GM12878 (cell line): ENCODE data around the gene MAMLD1. TPM values are rescaled to one million over a fixed set of nuclear protein-coding genes. Genes with fewer than 3 reads are reported as not detected.
A peak's percentile ranks its signal among the peaks of the same experiment; 100 is the strongest.

ENCODE experiments used
- ATAC-seq: fragments of 200-7000 bp; cut with Tn5 transposase; 3 replicates; pipeline ENCODE4 v1.9.1; 2020; ENCODE audit warnings: mild to moderate bottlenecking, moderate library complexity
- BruUV-seq: library from RNA; stranded (reverse); fragments of 400-500 nt; replicated peaks from 2 replicates; lab custom pipeline; 2021; lab: Mats Ljungman, UMichigan
- CTCF ChIA-PET: fragments of 300-600 bp; sonication (Branson Sonifier 250); formaldehyde crosslinking; extraction: SDS; loops from one replicate; lab custom pipeline; 2021; ENCODE audit warnings: inconsistent platforms; lab: Yijun Ruan, JAX
- POLR2A ChIA-PET: fragments of 350-600 bp; formaldehyde crosslinking; extraction: SDS; loops from one replicate; lab custom pipeline; 2021; ENCODE audit warnings: inconsistent platforms; lab: Charles Lee
- RAD21 ChIA-PET: fragments of 300-600 bp; sonication (Branson Sonifier 250); formaldehyde crosslinking; loops from one replicate; lab custom pipeline; 2023; ENCODE audit warnings: antibody characterized with exemption; ENCODE audit not compliant: unreplicated experiment; lab: Charles Lee
- SMC1A ChIA-PET: fragments of 300-600 bp; sonication (Branson Sonifier 250); formaldehyde crosslinking; loops from one replicate; lab custom pipeline; 2023; ENCODE audit not compliant: unreplicated experiment, uncharacterized antibody; lab: Charles Lee
- DNase-seq: peaks from one replicate; pipeline ENCODE4 v3.0.0-alpha.2; 2011; ENCODE audit warnings: low read depth, low spot score
- FAIRE-seq: peaks from 3 replicates; lab custom pipeline; 2011; peaks lifted over from hg19 to GRCh38; lab: Jason Lieb, UNC
- H2AFZ ChIP-seq: 2 replicates; pipeline ENCODE4 v1.6.0; 2011; ENCODE audit warnings: low read depth, low read length, control low read depth; ENCODE audit not compliant: control insufficient read depth
- H3K27ac ChIP-seq: 2 replicates; pipeline ENCODE4 v1.5.1; 2011; ENCODE audit warnings: control low read depth; ENCODE audit not compliant: control insufficient read depth, insufficient read depth
- H3K27me3 ChIP-seq, 2 experiments: replicated peaks in 1 of 2; 2 replicates each; pipeline versions ENCODE4 v1.6.0 to v1.6.1; 2011; ENCODE audit warnings: low read length in 1 of 2; ENCODE audit not compliant: control insufficient read depth in 2 of 2, insufficient read depth in 2 of 2
- H3K36me3 ChIP-seq, 2 experiments: 2 replicates each; pipeline ENCODE4 v1.5.1; 2011; ENCODE audit warnings: low read length in 1 of 2; ENCODE audit not compliant: control insufficient read depth in 2 of 2, insufficient read depth in 2 of 2
- H3K4me1 ChIP-seq: 2 replicates; pipeline ENCODE4 v1.6.1; 2011; ENCODE audit warnings: mild to moderate bottlenecking, low read length, moderate library complexity, mixed read lengths; ENCODE audit not compliant: control insufficient read depth, insufficient read depth
- H3K4me2 ChIP-seq: 2 replicates; pipeline ENCODE4 v1.6.0; 2011; ENCODE audit warnings: control low read depth; ENCODE audit not compliant: control insufficient read depth, insufficient read depth
- H3K4me3 ChIP-seq: fragments of 200-600 bp; sonication (generic); 2 replicates; pipeline ENCODE4 v1.5.1; 2016
- H3K79me2 ChIP-seq: 2 replicates; pipeline ENCODE4 v1.6.0; 2011; ENCODE audit warnings: low read length; ENCODE audit not compliant: control insufficient read depth, insufficient read depth
- H3K9ac ChIP-seq: 2 replicates; pipeline ENCODE4 v1.8.0; 2011; ENCODE audit warnings: low read length, control low read depth, mixed read lengths; ENCODE audit not compliant: control insufficient read depth, insufficient read depth
- H3K9me3 ChIP-seq: replicated peaks from 3 replicates; pipeline ENCODE4 v1.5.1; 2011; ENCODE audit warnings: mild to moderate bottlenecking, low read length; ENCODE audit not compliant: control insufficient read depth, insufficient read depth
- H4K20me1 ChIP-seq: 2 replicates; pipeline ENCODE4 v1.6.0; 2011; ENCODE audit not compliant: control insufficient read depth, insufficient read depth
- CBFB ChIP-seq: IDR thresholded peaks from 2 replicates; pipeline ENCODE4 v1.6.1; 2016; ENCODE audit warnings: antibody characterized with exemption, low read depth
- MTA3 ChIP-seq: IDR thresholded peaks from 2 replicates; pipeline ENCODE4 v1.6.1; 2012; ENCODE audit warnings: low read length, inconsistent platforms, borderline replicate concordance
- RAD21 ChIP-seq: IDR thresholded peaks from 2 replicates; pipeline ENCODE4 v1.6.1; 2011; ENCODE audit warnings: mild to moderate bottlenecking, low read depth, low read length, moderate library complexity; ENCODE audit not compliant: insufficient read depth
- RCOR1 ChIP-seq: conservative IDR thresholded peaks from 2 replicates; pipeline ENCODE4 v1.6.1; 2012; ENCODE audit warnings: low read depth, low read length, improper control_type of control experiment
- WGBS: methylation state at CpG from one replicate; pipeline ENCODE4 v1.1.6; 2016; ENCODE audit warnings: low lambda C conversion rate; ENCODE audit not compliant: insufficient replicate concordance, insufficient coverage; ENCODE audit errors: missing lambda C conversion rate; 5-methylcytosine and 5-hydroxymethylcytosine counted together
- in situ Hi-C: fragments of 300-500 bp; cut with MboI; formaldehyde crosslinking; loops from 9 replicates; pipeline ENCODE4 v1.14.3; 2018; ENCODE audit warnings: mixed read lengths
- intact Hi-C: fragments of 100-400 bp; cut with micrococcal nuclease; formaldehyde crosslinking; loops from one replicate; pipeline ENCODE4 v1.14.2; 2022; ENCODE audit not compliant: unreplicated experiment
- polyA plus RNA-seq, 11 experiments: library from polyadenylated mRNA; depleted of rRNA in 4 of 11; unstranded in 6 of 11; stranded (reverse) in 5 of 11; fragments of >200 nt; fragmentation: Nextera tagmentation in 4 of 11; fragmentation: Illumina TruSeq in 1 of 11; extraction: Ambion mirVana in 4 of 11; extraction: Trizol in 1 of 11; gene quantifications; 1 replicate in 1 of 11; 2 replicates in 10 of 11; pipeline versions ENCODE4 v1.2.1 to v1.2.3, GENCODE V29; 2011 to 2016; ENCODE audit warnings: inconsistent platforms in 2 of 11, missing spikeins in 2 of 11, low read depth in 1 of 11
- total RNA-seq, 4 experiments: library from RNA; depleted of rRNA in 3 of 4; stranded (reverse); fragments of >200 nt in 3 of 4; fragmentation: Illumina TruSeq in 1 of 4; extraction: Trizol in 1 of 4; gene quantifications; 2 replicates each; pipeline versions ENCODE4 v1.2.1 to v1.2.3, GENCODE V29; 2013 to 2021
- TF ChIP-seq, protein P1 (sequence below), 3 experiments: IDR thresholded peaks in 2 of 3; conservative IDR thresholded peaks in 1 of 3; 2 replicates each; pipeline ENCODE4 v1.5.1; 2011; ENCODE audit warnings: low read depth in 3 of 3, low read length in 3 of 3, mild to moderate bottlenecking in 3 of 3, control low read depth in 2 of 3, moderate library complexity in 2 of 3, inconsistent platforms in 1 of 3, mixed read lengths in 1 of 3; ENCODE audit not compliant: control insufficient read depth in 2 of 3, insufficient read depth in 1 of 3; ENCODE audit errors: extremely low read depth in 1 of 3

MAMLD1 gene
- total and polyA plus RNA-seq, 10 of the 15 experiments (the other 5 are each of a cell fraction or from before 2014, with no cell fraction given), result 0.03 to 0.05 TPM; not detected in 8

DNA sequence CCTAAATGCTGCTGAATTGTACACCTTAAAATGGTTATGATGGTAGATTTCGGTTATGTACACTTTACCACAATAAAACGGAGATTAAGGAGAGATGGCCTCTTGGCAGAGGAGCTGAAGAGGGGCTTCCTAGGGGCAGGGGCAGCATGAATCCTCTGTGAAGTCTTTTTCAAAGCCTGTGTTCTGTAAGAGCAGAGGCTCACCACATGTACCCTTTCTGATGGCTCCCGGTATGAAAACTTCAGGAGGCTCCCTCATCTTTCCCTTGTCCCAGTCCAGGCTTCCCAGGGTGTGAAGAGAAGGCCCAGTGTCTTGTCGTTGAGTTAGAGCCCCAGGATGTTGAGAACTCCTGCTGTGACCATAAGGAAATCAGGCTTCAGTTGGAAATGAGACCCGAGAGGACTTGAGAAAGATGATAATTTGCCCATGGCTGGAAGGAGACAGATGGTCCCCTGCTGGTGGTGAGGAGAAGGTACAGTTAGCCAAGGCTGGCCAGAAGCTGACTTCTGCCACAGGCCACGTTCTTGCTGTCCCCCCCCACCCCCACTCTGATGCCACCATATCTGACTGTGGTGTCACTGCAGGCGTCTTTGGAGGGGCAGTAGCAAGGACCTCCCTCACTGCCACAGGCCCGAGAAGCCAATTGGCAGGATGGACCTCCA is 173.5 kb downstream of the MAMLD1 start:
- no peak for FAIRE-seq

More for the DNA sequence above, 173.5 kb downstream of the MAMLD1 start:
- intact Hi-C loops (no loop called here), in situ Hi-C loops (no loop called here)
- Histone ChIP-seq H4K20me1 (no peaks in the 10 kb centered on the region), H3K9me3 (peaks cover 4% of the 10 kb centered on the region; the same call in 1 of the 3 replicates), H3K4me2 (no peak overlapping the region), H3K4me1 (no peaks in the 10 kb centered on the region), H3K36me3 (no peaks in the 10 kb centered on the region), H3K4me3 (no peak overlapping the region), H3K27me3 (no peaks in the 10 kb centered on the region), H3K9ac (no peak overlapping the region), H3K79me2 (no peaks in the 10 kb centered on the region), H2AFZ (no peak overlapping the region), H3K27ac (no peak overlapping the region)
- CTCF ChIA-PET, result no interaction called here
- TF ChIP-seq RCOR1 (no peak), CBFB (no peak), MTA3 (no peak), RAD21 (peak; percentile 24; the same call in 1 of the 2 replicates)
- TF ChIP-seq, protein P1, sequence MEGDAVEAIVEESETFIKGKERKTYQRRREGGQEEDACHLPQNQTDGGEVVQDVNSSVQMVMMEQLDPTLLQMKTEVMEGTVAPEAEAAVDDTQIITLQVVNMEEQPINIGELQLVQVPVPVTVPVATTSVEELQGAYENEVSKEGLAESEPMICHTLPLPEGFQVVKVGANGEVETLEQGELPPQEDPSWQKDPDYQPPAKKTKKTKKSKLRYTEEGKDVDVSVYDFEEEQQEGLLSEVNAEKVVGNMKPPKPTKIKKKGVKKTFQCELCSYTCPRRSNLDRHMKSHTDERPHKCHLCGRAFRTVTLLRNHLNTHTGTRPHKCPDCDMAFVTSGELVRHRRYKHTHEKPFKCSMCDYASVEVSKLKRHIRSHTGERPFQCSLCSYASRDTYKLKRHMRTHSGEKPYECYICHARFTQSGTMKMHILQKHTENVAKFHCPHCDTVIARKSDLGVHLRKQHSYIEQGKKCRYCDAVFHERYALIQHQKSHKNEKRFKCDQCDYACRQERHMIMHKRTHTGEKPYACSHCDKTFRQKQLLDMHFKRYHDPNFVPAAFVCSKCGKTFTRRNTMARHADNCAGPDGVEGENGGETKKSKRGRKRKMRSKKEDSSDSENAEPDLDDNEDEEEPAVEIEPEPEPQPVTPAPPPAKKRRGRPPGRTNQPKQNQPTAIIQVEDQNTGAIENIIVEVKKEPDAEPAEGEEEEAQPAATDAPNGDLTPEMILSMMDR (IDR thresholded peaks at IDR 0.05 in 2 of 3, conservative IDR thresholded peaks at IDR 0.05 in 1 of 3; ENCODE audit: control insufficient read depth in 2 of 3, extremely low read depth in 1 of 3, insufficient read depth in 1 of 3, low read depth in 3 of 3, low read length in 3 of 3), result 0 out of 6 replicates have a peak, but pooled peaks of 1 of the 3 experiments have one; percentile 4
- peak; percentile 43; the same call in 1 of the 3 replicates for ATAC-seq
- SMC1A ChIA-PET, result no interaction called here
- no TSS peak for BruUV-seq
- POLR2A ChIA-PET, result no interaction called here
- WGBS, result 14% methylated on average over 8 of the region's 8 CpGs
- RAD21 ChIA-PET, result no interaction called here
- DNase-seq, result no peak
